Measurements from ENCODE around the gene JADE1.

The JADE1 gene

GRCh38 chr4:128823025-128823661 is 13.6 kb downstream of the JADE1 start:
- H3K4me3 ChIP-seq (ENCODE audit: low read depth, low read length), result no peak overlapping the region
- in situ Hi-C loops (cut with HindIII; ENCODE audit: low sequenced_read_pairs), result no loop called here
- peak; percentile 60 for DNase-seq (ENCODE audit: low read depth)
- TF ChIP-seq CTCF (IDR thresholded peaks at IDR 0.05; ENCODE audit: low read depth, low read length, missing control alignments), result no peak

- no peak for DNase-seq (ENCODE audit: low read depth)
- TF ChIP-seq CTCF (IDR thresholded peaks at IDR 0.05; ENCODE audit: low read depth, low read length, missing control alignments), result no peak
- in situ Hi-C loops (cut with HindIII; ENCODE audit: low sequenced_read_pairs), result no loop called here
- no peak overlapping the region for H3K4me3 ChIP-seq (ENCODE audit: low read depth, low read length)
These were observed 15.7 kb downstream of the JADE1 start for GRCh38 chr4:128825226-128825625.

- no peak for TF ChIP-seq CTCF (IDR thresholded peaks at IDR 0.05; ENCODE audit: low read depth, low read length, missing control alignments)
- no peak overlapping the region for H3K4me3 ChIP-seq (ENCODE audit: low read depth, low read length)
- in situ Hi-C loops (cut with HindIII; ENCODE audit: low sequenced_read_pairs), result no loop called here
- no peak for DNase-seq (ENCODE audit: low read depth)
These were observed 17.8 kb downstream of the JADE1 start for GRCh38 chr4:128827296-128827695.

GRCh38 chr4:128830906-128831503 is 21.5 kb downstream of the JADE1 start:
- no peak for DNase-seq (ENCODE audit: low read depth)
- in situ Hi-C loops (cut with HindIII; ENCODE audit: low sequenced_read_pairs), result no loop called here
- no peak for TF ChIP-seq CTCF (IDR thresholded peaks at IDR 0.05; ENCODE audit: low read depth, low read length, missing control alignments)
- H3K4me3 ChIP-seq (ENCODE audit: low read depth, low read length), result no peak overlapping the region

GRCh38 chr4:128831531-128832242 is 22.2 kb downstream of the JADE1 start:
- DNase-seq (ENCODE audit: low read depth), result no peak
- TF ChIP-seq CTCF (IDR thresholded peaks at IDR 0.05; ENCODE audit: low read depth, low read length, missing control alignments), result no peak
- in situ Hi-C loops (cut with HindIII; ENCODE audit: low sequenced_read_pairs), result no loop called here
- H3K4me3 ChIP-seq (ENCODE audit: low read depth, low read length), result no peak overlapping the region

- no peak for DNase-seq (ENCODE audit: low read depth)
- no peak overlapping the region for H3K4me3 ChIP-seq (ENCODE audit: low read depth, low read length)
- in situ Hi-C loops (cut with HindIII; ENCODE audit: low sequenced_read_pairs), result no loop called here
- no peak for TF ChIP-seq CTCF (IDR thresholded peaks at IDR 0.05; ENCODE audit: low read depth, low read length, missing control alignments)
These were observed 22.7 kb downstream of the JADE1 start for GRCh38 chr4:128832243-128832625.
